K562 (cell line): Measurements from ENCODE around the gene RUNDC1. TPM values are rescaled to one million over a fixed set of nuclear protein-coding genes. Genes with fewer than 3 reads are reported as not detected.

Source experiments
- ASH1L ChIP-seq: fragments of 450-650 bp; IDR thresholded peaks from 2 replicates; pipeline ENCODE4 v1.6.1; 2018; ENCODE audit warnings: borderline replicate concordance, mild to moderate bottlenecking, low read depth; ENCODE audit not compliant: partially characterized antibody
- CAMTA2 ChIP-seq: fragments of 250-450 bp; sonication (Bioruptor Pico); conservative IDR thresholded peaks from 2 replicates; pipeline ENCODE4 v1.5.1; 2022
- CXXC5 ChIP-seq: fragments of 250-450 bp; sonication (Bioruptor Pico); IDR thresholded peaks from 2 replicates; pipeline ENCODE4 v1.8.0; 2022; ENCODE audit warnings: inconsistent platforms, mild to moderate bottlenecking, moderate library complexity
- ETV5 ChIP-seq: sonication (generic); formaldehyde crosslinking; IDR thresholded peaks from 2 replicates; pipeline ENCODE4 v1.4.0; 2020; ENCODE audit warnings: low read depth, mild to moderate bottlenecking, missing genetic modification reagents
- FOXM1 ChIP-seq, 2 experiments: fragments of 450-650 bp in 1 of 2; sonication (generic) in 1 of 2; formaldehyde crosslinking in 1 of 2; IDR thresholded peaks; 2 replicates each; pipeline versions ENCODE4 v1.6.1 to v1.9.0; 2017 to 2022; ENCODE audit warnings: low read depth in 2 of 2, mild to moderate bottlenecking in 2 of 2, missing genetic modification reagents in 1 of 2, moderate library complexity in 1 of 2
- GTF2F1 ChIP-seq: IDR thresholded peaks from 2 replicates; pipeline ENCODE4 v1.6.1; 2011; ENCODE audit warnings: low read depth, low read length, improper control_type of control experiment
- NELFE ChIP-seq: IDR thresholded peaks from 2 replicates; pipeline ENCODE4 v1.6.1; 2011; ENCODE audit warnings: mild to moderate bottlenecking; ENCODE audit not compliant: insufficient read depth, insufficient read length
- POLR2AphosphoS2 ChIP-seq: IDR thresholded peaks from 2 replicates; pipeline ENCODE4 v1.6.1; 2012; ENCODE audit warnings: low read length, improper control_type of control experiment
- RERE ChIP-seq: sonication (generic); formaldehyde crosslinking; IDR thresholded peaks from 2 replicates; pipeline ENCODE4 v1.8.0; 2023; ENCODE audit warnings: missing genetic modification reagents, mild to moderate bottlenecking, borderline replicate concordance
- TAF1 ChIP-seq: IDR thresholded peaks from 2 replicates; pipeline ENCODE4 v1.6.1; 2011; ENCODE audit warnings: mild to moderate bottlenecking, low read length, moderate library complexity; ENCODE audit not compliant: insufficient read depth, control insufficient read depth, severe bottlenecking; ENCODE audit errors: extremely low read depth
- TAF7 ChIP-seq: fragments of 450-650 bp; IDR thresholded peaks from 2 replicates; pipeline ENCODE4 v1.6.1; 2016; ENCODE audit warnings: missing genetic modification characterization, missing compliant biosample characterization
- ZBTB8A ChIP-seq: fragments of 450-650 bp; IDR thresholded peaks from 2 replicates; pipeline ENCODE4 v1.6.1; 2018; ENCODE audit warnings: mild to moderate bottlenecking, moderate library complexity; ENCODE audit not compliant: partially characterized antibody
- ZMIZ1 ChIP-seq, 2 experiments: fragments of 150-350 bp in 1 of 2; IDR thresholded peaks; 2 replicates each; pipeline ENCODE4 v1.6.1; 2012 to 2016; ENCODE audit warnings: low read depth in 2 of 2, low read length in 2 of 2, mild to moderate bottlenecking in 1 of 2, moderate library complexity in 1 of 2
- ZNF175 ChIP-seq: fragments of 200-800 bp; sonication (Bioruptor generic); IDR thresholded peaks from 2 replicates; pipeline ENCODE4 v1.6.1; 2016; ENCODE audit warnings: low read depth, mild to moderate bottlenecking, missing genetic modification characterization, missing compliant biosample characterization
- polyA plus RNA-seq, 8 experiments: library from polyadenylated mRNA; depleted of rRNA in 4 of 8; stranded (reverse) in 5 of 8; unstranded in 3 of 8; fragments of >200 nt; fragmentation: Nextera tagmentation in 2 of 8; fragmentation: Illumina TruSeq in 1 of 8; extraction: Ambion mirVana in 2 of 8; extraction: Trizol in 1 of 8; gene quantifications; 2 replicates each; pipeline versions ENCODE4 v1.2.1 to v1.2.3, GENCODE V29; 2011 to 2014; ENCODE audit warnings: inconsistent platforms in 1 of 8, missing spikeins in 1 of 8
- total RNA-seq, 7 experiments: library from RNA; depleted of rRNA in 6 of 7; stranded (reverse); fragments of >200 nt in 6 of 7; fragmentation: Illumina TruSeq in 2 of 7; extraction: Trizol in 2 of 7; gene quantifications; 2 replicates each; pipeline versions ENCODE4 v1.2.1 to v1.2.3, GENCODE V29; 2011 to 2021; ENCODE audit warnings: low replicate concordance in 1 of 7
- TF ChIP-seq, protein P1 (sequence below): fragments of 250-450 bp; sonication (Bioruptor Pico); IDR thresholded peaks from 2 replicates; pipeline ENCODE4 v1.5.0; 2021

RUNDC1 gene
- total and polyA plus RNA-seq, 9 of the 15 experiments (the other 6 are each of a cell fraction or from before 2014, with no cell fraction given): 3.4 to 12.6 (median 9.4) TPM

- TF ChIP-seq, protein P1, sequence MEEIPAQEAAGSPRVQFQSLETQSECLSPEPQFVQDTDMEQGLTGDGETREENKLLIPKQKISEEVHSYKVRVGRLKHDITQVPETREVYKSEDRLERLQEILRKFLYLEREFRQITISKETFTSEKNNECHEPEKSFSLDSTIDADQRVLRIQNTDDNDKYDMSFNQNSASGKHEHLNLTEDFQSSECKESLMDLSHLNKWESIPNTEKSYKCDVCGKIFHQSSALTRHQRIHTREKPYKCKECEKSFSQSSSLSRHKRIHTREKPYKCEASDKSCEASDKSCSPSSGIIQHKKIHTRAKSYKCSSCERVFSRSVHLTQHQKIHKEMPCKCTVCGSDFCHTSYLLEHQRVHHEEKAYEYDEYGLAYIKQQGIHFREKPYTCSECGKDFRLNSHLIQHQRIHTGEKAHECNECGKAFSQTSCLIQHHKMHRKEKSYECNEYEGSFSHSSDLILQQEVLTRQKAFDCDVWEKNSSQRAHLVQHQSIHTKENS (CRISPR knock-in tag): no peak
- TF ChIP-seq GTF2F1: peak; percentile 82
- no peak for TF ChIP-seq NELFE
- peak; percentile 98 for TF ChIP-seq TAF7 (tag)
- no peak for TF ChIP-seq CAMTA2 (CRISPR knock-in tag)
- TF ChIP-seq ZBTB8A: no peak
- TF ChIP-seq ZMIZ1 (IDR thresholded peaks at IDR 0.05; ENCODE audit: low read depth in 2 of 2, low read length in 2 of 2): peak in 1 of 2 experiments; percentile 80; a peak in 2 of 4 replicates
- TF ChIP-seq POLR2AphosphoS2: peak; percentile 84; the same call in 1 of the 2 replicates
- peak; percentile 78; the same call in 1 of the 2 replicates for TF ChIP-seq ZNF175 (CRISPR knock-in tag)
- peak; percentile 94 for TF ChIP-seq TAF1
- TF ChIP-seq ETV5 (CRISPR knock-in tag): peak; percentile 92
- peak; percentile 63 for TF ChIP-seq ASH1L
- peak; percentile 98 for TF ChIP-seq CXXC5 (CRISPR knock-in tag)
- no peak; the same call in 1 of the 2 replicates for TF ChIP-seq FOXM1 (IDR thresholded peaks at IDR 0.05; ENCODE audit: low read depth)
- no peak for TF ChIP-seq FOXM1 (CRISPR knock-in tag; IDR thresholded peaks at IDR 0.05; ENCODE audit: low read depth)
- no peak for TF ChIP-seq RERE (CRISPR knock-in tag)
Observed at GRCh38 chr17:42997984-42998938, 17.9 kb downstream of the RUNDC1 start, which contains the start of gene RPL27 (continued).
